H1 (cell line): ENCODE measurements around the gene GRIK2.

Experiments used
- EP300 ChIP-seq, 2 experiments: IDR thresholded peaks; 1 replicate in 1 of 2; 2 replicates in 1 of 2; pipeline ENCODE4 v1.6.1; 2011 to 2012; ENCODE audit warnings: low read depth in 2 of 2, low read length in 2 of 2, mild to moderate bottlenecking in 2 of 2, borderline replicate concordance in 1 of 2, inconsistent platforms in 1 of 2, moderate library complexity in 1 of 2
- EZH2 ChIP-seq: fragments of 200-600 bp; sonication (generic); IDR thresholded peaks from 2 replicates; pipeline ENCODE4 v1.7.1; 2012; ENCODE audit warnings: low read depth, mild to moderate bottlenecking, moderate library complexity, low read length, inconsistent platforms; ENCODE audit not compliant: severe bottlenecking
- KDM5A ChIP-seq: fragments of 200-600 bp; IDR thresholded peaks from 2 replicates; pipeline ENCODE4 v1.7.1; 2012; ENCODE audit warnings: mild to moderate bottlenecking, low read length, inconsistent platforms, mixed read lengths
- POLR2A ChIP-seq, 2 experiments: IDR thresholded peaks; 1 replicate in 1 of 2; 2 replicates in 1 of 2; pipeline ENCODE4 v1.6.1; 2011; ENCODE audit warnings: low read depth in 2 of 2, low read length in 2 of 2, mild to moderate bottlenecking in 2 of 2; ENCODE audit errors: control extremely low read depth in 1 of 2
- RBBP5 ChIP-seq: IDR thresholded peaks from 2 replicates; pipeline ENCODE4 v1.7.1; 2012; ENCODE audit warnings: low read depth, mild to moderate bottlenecking, inconsistent platforms, low read length, moderate library complexity, borderline replicate concordance
- SIN3A ChIP-seq, 2 experiments: IDR thresholded peaks in 1 of 2; conservative IDR thresholded peaks in 1 of 2; 2 replicates each; pipeline ENCODE4 v1.6.1; 2011 to 2012; ENCODE audit warnings: low read length in 2 of 2, improper control_type of control experiment in 1 of 2, low read depth in 1 of 2, mild to moderate bottlenecking in 1 of 2
- TAF1 ChIP-seq: IDR thresholded peaks from 2 replicates; pipeline ENCODE4 v1.6.1; 2011; ENCODE audit warnings: mild to moderate bottlenecking, low read depth, low read length
- YY1 ChIP-seq: IDR thresholded peaks from 2 replicates; pipeline ENCODE4 v1.6.1; 2011; ENCODE audit warnings: low read depth, mild to moderate bottlenecking, low read length
- TF ChIP-seq, protein P1 (sequence below), 3 experiments: IDR thresholded peaks; 1 replicate in 2 of 3; 2 replicates in 1 of 3; pipeline versions ENCODE4 v1.5.1 to v1.6.1; 2011; ENCODE audit warnings: low read length in 3 of 3, mild to moderate bottlenecking in 3 of 3, inconsistent platforms in 2 of 3, low read depth in 1 of 3, moderate library complexity in 1 of 3; ENCODE audit not compliant: insufficient read depth in 1 of 3; ENCODE audit errors: control extremely low read depth in 1 of 3
- TF ChIP-seq, protein P2 (sequence below): IDR thresholded peaks from 2 replicates; pipeline ENCODE4 v1.6.1; 2011; ENCODE audit warnings: low read depth, mild to moderate bottlenecking, low read length; ENCODE audit not compliant: insufficient read depth

DNA sequence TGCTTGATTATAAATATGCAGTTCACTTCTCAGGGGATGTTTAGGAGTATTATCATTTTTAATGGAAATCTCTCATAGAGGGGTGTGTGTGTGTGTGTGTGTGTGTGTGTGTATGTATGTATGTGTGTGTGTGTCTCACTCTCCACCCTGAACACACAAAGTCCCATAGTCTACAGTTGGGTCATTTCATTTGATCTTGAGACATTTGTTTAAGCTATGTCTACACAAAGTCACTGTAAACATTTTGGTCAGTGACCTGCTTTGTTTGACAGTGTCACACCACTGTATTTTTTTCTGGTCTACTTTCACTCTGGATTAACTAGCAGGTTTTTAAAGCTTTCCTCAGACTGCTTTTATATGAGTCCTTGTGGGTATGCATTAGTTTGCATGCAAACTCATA, 215.2 kb downstream of the GRIK2 start:
- TF ChIP-seq POLR2A (IDR thresholded peaks at IDR 0.05; ENCODE audit: control extremely low read depth in 1 of 2, low read depth in 2 of 2, low read length in 2 of 2) = no peak
- TF ChIP-seq, protein P1, sequence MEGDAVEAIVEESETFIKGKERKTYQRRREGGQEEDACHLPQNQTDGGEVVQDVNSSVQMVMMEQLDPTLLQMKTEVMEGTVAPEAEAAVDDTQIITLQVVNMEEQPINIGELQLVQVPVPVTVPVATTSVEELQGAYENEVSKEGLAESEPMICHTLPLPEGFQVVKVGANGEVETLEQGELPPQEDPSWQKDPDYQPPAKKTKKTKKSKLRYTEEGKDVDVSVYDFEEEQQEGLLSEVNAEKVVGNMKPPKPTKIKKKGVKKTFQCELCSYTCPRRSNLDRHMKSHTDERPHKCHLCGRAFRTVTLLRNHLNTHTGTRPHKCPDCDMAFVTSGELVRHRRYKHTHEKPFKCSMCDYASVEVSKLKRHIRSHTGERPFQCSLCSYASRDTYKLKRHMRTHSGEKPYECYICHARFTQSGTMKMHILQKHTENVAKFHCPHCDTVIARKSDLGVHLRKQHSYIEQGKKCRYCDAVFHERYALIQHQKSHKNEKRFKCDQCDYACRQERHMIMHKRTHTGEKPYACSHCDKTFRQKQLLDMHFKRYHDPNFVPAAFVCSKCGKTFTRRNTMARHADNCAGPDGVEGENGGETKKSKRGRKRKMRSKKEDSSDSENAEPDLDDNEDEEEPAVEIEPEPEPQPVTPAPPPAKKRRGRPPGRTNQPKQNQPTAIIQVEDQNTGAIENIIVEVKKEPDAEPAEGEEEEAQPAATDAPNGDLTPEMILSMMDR (IDR thresholded peaks at IDR 0.05; ENCODE audit: control extremely low read depth in 1 of 3, insufficient read depth in 1 of 3, low read depth in 1 of 3, low read length in 3 of 3) = no peak
- no peak for TF ChIP-seq RBBP5
- TF ChIP-seq TAF1 = no peak
- TF ChIP-seq YY1 = no peak
- TF ChIP-seq, protein P2, sequence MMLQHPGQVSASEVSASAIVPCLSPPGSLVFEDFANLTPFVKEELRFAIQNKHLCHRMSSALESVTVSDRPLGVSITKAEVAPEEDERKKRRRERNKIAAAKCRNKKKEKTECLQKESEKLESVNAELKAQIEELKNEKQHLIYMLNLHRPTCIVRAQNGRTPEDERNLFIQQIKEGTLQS = no peak
- no peak for TF ChIP-seq EP300 (IDR thresholded peaks at IDR 0.05; ENCODE audit: borderline replicate concordance in 1 of 2, low read depth in 2 of 2, low read length in 2 of 2)
- TF ChIP-seq EZH2 = no peak
- no peak for TF ChIP-seq KDM5A
- no peak for TF ChIP-seq SIN3A (conservative IDR thresholded peaks at IDR 0.05 in 1 of 2, IDR thresholded peaks at IDR 0.05 in 1 of 2; ENCODE audit: low read depth in 1 of 2, low read length in 2 of 2)
